ENCODE data around the gene FUT7.

- TF ChIP-seq, protein P1, sequence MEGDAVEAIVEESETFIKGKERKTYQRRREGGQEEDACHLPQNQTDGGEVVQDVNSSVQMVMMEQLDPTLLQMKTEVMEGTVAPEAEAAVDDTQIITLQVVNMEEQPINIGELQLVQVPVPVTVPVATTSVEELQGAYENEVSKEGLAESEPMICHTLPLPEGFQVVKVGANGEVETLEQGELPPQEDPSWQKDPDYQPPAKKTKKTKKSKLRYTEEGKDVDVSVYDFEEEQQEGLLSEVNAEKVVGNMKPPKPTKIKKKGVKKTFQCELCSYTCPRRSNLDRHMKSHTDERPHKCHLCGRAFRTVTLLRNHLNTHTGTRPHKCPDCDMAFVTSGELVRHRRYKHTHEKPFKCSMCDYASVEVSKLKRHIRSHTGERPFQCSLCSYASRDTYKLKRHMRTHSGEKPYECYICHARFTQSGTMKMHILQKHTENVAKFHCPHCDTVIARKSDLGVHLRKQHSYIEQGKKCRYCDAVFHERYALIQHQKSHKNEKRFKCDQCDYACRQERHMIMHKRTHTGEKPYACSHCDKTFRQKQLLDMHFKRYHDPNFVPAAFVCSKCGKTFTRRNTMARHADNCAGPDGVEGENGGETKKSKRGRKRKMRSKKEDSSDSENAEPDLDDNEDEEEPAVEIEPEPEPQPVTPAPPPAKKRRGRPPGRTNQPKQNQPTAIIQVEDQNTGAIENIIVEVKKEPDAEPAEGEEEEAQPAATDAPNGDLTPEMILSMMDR (IDR thresholded peaks at IDR 0.05): no peak
- no peak for TF ChIP-seq POLR2A (IDR thresholded peaks at IDR 0.05)
These were observed 23.6 kb downstream of the FUT7 start for GRCh38 chr9:137008312-137008711.
